HG03558 (cell line): Measurements from ENCODE around the gene WNT8A.

ENCODE experiments used
- ATAC-seq: cut with Tn5 transposase; IDR thresholded peaks from one replicate; pipeline ENCODE4 v1.9.1; 2021; ENCODE audit warnings: moderate number of reproducible peaks; ENCODE audit not compliant: unreplicated experiment; ENCODE audit errors: extremely low read depth

WNT8A gene

DNA sequence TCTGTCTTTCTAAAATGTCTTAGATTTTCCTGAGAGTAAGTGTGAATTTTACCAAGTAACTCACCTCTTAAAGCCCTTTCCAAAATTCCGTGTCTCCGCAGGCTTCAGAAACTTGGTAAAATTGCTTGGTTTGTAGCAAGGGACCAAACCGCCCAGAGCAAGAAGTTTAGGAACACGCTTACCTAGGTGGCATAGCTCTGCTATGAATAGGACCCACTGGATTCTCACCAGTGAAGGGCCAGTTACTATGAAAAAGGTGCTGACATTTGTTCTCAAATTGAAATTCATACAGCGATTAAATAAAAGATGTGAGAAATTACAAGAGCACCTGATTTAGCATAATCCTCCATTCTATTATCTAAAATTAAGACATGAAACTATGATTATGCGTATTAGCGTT, 48.7 kb downstream of the WNT8A start:
- no peak for ATAC-seq

DNA sequence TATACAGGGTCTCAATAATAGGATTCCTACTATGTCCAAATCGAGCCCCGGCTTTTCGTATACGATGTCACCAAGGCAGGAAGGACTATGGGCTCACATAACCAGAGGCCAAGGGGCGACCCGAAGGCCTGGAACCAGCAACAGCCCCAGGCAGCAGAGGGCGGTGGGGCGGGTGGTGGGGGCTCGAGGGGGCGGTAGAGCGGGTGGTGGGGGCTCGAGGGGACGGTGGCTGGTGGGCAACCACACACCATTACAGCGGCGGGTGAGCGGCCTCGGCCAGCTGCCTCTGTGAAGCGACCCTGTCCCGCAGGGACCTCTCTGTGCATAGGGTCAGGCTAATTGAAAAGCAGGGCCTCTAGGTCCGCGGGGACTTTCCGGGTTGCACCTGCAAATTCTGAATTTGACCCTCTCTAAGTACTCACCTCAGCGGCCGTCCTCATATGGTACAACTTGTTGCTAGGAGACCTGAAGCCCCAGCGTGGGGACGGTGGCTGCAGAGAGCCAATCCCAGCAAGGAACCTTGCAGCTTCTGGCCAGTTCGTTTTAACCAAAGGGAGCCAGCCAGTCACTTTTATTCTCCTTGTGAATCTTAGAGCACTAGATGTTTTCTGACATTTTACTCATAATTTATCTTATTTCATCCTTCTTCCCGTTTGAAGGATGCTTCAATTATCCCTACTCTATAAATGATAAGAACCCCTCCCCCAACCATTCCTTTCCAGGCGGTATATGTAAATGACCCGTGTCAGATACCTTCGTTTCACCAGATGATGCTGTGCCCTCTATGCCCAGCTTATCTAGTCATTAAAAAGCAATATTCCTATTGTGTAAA, 55.3 kb downstream of the WNT8A start, which contains the start of gene NME5:
Gene NME5 (minus strand): TSS at position 480 of the 832 bp plus-strand sequence. CDS start 648 bp downstream, outside the sequence.
- no peak for ATAC-seq

DNA sequence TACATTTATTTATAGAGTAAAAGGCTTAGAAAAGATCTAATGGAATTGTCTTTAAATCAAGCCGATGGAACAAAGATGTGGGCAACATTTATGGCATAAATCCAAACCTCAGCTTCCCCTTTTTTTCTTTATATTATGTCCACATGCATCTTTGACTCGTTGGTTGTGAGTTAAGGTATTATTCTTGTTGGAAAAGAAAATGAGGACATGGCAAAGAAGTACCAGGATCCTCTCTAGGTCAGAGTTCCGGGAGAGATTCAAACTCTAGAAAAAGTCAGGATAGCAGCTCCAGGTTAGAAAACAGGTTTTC, 55.9 kb downstream of the WNT8A start:
- ATAC-seq = no peak

DNA sequence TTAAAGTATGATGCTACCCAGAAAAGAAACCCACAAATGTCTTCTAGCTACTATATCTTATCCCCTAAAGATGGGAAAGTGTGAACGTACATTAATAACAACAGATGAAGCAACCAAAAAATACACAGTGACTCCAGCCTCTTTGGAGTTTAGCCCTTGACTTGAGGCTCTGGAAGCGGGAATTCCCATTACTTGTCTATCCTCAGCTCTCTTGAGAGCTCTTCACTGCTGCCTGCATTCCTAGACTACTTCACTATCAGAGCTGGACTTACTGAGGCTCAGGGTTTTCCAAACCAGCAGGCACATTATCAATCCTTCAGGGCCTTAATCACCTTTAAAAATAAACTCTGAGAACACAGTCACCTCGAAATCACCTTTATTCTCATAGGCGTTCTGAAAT, 56.4 kb downstream of the WNT8A start:
- no peak for ATAC-seq
